ENCODE results near the gene BEGAIN. TPM values are rescaled to one million over a fixed set of nuclear protein-coding genes. Genes with fewer than 3 reads are reported as not detected.

The BEGAIN gene
- total RNA-seq, 1 donor from 2014 or later = 0.54 TPM

DNA sequence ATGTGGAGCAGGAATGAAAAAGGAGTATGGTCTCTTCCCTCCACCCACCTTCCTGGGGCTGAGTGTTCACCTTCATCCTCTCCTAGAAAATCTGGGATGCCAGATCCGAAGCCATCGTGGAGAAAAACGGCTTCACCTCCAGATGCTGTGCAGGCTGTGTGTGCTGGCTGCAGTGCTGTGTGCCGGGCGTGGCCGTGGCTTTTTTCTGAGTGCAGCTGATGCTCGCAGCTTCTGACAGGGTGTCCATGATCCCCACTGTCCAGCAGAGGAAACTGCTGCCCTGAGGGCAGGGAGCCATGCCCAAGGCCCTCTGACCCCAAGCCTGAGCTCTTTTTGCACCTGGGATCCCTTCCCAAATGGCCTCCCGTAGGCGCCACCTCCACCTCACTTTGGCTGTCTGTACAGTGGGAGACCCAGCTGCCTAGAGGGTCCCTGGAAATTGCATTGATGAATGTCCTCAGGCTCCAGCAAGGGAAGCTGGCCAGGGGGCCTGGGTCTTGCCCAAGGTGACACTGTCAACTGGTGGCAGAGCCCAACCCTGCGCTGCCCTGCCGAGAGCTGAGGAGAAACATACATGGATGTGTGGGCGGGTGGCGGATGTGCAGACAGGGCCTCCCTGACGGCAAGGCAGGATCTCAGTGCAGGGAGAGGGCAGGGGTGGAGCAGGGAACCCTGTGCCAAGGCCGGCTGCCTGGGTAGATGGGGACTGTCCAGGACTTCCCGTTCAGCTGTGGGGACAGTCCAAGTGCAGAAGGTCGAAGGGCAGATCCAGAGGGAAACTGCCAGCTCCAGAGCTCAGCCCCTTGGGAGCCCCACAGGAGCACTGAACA lies 53.3 kb downstream of the BEGAIN start:
- no peak for FAIRE-seq
- Histone ChIP-seq H3K4me1 (ENCODE audit: insufficient read depth, low read length) (peaks cover 12% of the 10 kb centered on the region), H3K27me3 (ENCODE audit: insufficient read depth, low read length) (no peaks in the 10 kb centered on the region), H3K36me3 (ENCODE audit: insufficient read depth, low read length) (no peaks in the 10 kb centered on the region), H3K27ac (ENCODE audit: low read depth, low read length) (no peak overlapping the region), H3K79me2 (ENCODE audit: insufficient read depth, low read length) (no peaks in the 10 kb centered on the region), H2AFZ (ENCODE audit: low read depth, low read length) (no peak overlapping the region), H3K9me3 (ENCODE audit: insufficient read depth, low read depth, low read length) (no peaks in the 10 kb centered on the region), H4K20me1 (ENCODE audit: insufficient read depth, low read length) (no peaks in the 10 kb centered on the region), H3K4me2 (ENCODE audit: low read length) (no peak overlapping the region), H3K9ac (ENCODE audit: low read length) (no peak overlapping the region), H3K4me3 (ENCODE audit: insufficient read depth, low read depth, low read length) (no peak overlapping the region)
- Mint-ChIP-seq H3K4me1 (ENCODE audit: low read depth, unreplicated experiment) (peaks cover 15% of the 10 kb centered on the region), H3K4me3 (ENCODE audit: unreplicated experiment) (no peak overlapping the region), H3K27ac (ENCODE audit: unreplicated experiment) (no peak overlapping the region), H3K36me3 (ENCODE audit: low read depth, unreplicated experiment) (no peaks in the 10 kb centered on the region), H3K9me3 (ENCODE audit: unreplicated experiment) (peaks cover 2% of the 10 kb centered on the region), H3K27me3 (ENCODE audit: low read depth, unreplicated experiment) (peaks cover 3% of the 10 kb centered on the region)
- DNase-seq (ENCODE audit: low read depth) = no peak
- TF ChIP-seq, protein P1, sequence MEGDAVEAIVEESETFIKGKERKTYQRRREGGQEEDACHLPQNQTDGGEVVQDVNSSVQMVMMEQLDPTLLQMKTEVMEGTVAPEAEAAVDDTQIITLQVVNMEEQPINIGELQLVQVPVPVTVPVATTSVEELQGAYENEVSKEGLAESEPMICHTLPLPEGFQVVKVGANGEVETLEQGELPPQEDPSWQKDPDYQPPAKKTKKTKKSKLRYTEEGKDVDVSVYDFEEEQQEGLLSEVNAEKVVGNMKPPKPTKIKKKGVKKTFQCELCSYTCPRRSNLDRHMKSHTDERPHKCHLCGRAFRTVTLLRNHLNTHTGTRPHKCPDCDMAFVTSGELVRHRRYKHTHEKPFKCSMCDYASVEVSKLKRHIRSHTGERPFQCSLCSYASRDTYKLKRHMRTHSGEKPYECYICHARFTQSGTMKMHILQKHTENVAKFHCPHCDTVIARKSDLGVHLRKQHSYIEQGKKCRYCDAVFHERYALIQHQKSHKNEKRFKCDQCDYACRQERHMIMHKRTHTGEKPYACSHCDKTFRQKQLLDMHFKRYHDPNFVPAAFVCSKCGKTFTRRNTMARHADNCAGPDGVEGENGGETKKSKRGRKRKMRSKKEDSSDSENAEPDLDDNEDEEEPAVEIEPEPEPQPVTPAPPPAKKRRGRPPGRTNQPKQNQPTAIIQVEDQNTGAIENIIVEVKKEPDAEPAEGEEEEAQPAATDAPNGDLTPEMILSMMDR (IDR thresholded peaks at IDR 0.05; ENCODE audit: insufficient read depth, low read depth, low read length) = no peak
- no peak for TF ChIP-seq EZH2 (IDR thresholded peaks at IDR 0.05; ENCODE audit: insufficient read depth, low read length)

- no peak overlapping the region for H3K27ac Mint-ChIP-seq (ENCODE audit: unreplicated experiment)
- H3K36me3 Mint-ChIP-seq (ENCODE audit: low read depth, unreplicated experiment) = no peaks in the 10 kb centered on the region
- no peak overlapping the region for H2AFZ ChIP-seq (ENCODE audit: low read depth, low read length)
- peaks cover 15% of the 10 kb centered on the region for H3K4me1 Mint-ChIP-seq (ENCODE audit: low read depth, unreplicated experiment)
- no peak overlapping the region for H3K4me2 ChIP-seq (ENCODE audit: low read length)
- H3K4me3 Mint-ChIP-seq (ENCODE audit: unreplicated experiment) = no peak overlapping the region
- no peak overlapping the region for H3K4me3 ChIP-seq (ENCODE audit: insufficient read depth, low read depth, low read length)
- H3K79me2 ChIP-seq (ENCODE audit: insufficient read depth, low read length) = no peaks in the 10 kb centered on the region
- no peaks in the 10 kb centered on the region for H3K9me3 ChIP-seq (ENCODE audit: insufficient read depth, low read depth, low read length)
- peak; percentile 84 for DNase-seq (ENCODE audit: low read depth)
- H3K36me3 ChIP-seq (ENCODE audit: insufficient read depth, low read length) = no peaks in the 10 kb centered on the region
- no peaks in the 10 kb centered on the region for H4K20me1 ChIP-seq (ENCODE audit: insufficient read depth, low read length)
- H3K4me1 ChIP-seq (ENCODE audit: insufficient read depth, low read length) = peaks cover 12% of the 10 kb centered on the region
- no peak for FAIRE-seq
- no peaks in the 10 kb centered on the region for H3K27me3 ChIP-seq (ENCODE audit: insufficient read depth, low read length)
- H3K27ac ChIP-seq (ENCODE audit: low read depth, low read length) = no peak overlapping the region
- H3K27me3 Mint-ChIP-seq (ENCODE audit: low read depth, unreplicated experiment) = peaks cover 3% of the 10 kb centered on the region
- no peak for TF ChIP-seq EZH2 (IDR thresholded peaks at IDR 0.05; ENCODE audit: insufficient read depth, low read length)
- TF ChIP-seq, protein P1 (IDR thresholded peaks at IDR 0.05; ENCODE audit: insufficient read depth, low read depth, low read length) = no peak
- no peak overlapping the region for H3K9ac ChIP-seq (ENCODE audit: low read length)
- H3K9me3 Mint-ChIP-seq (ENCODE audit: unreplicated experiment) = peaks cover 2% of the 10 kb centered on the region
These were observed 54.1 kb downstream of the BEGAIN start for GRCh38 chr14:100532906-100533655.

All from astrocyte (in vitro differentiated cells and primary cell).